GM19467 (cell line): ENCODE data around the gene SLC7A6.

Source experiments
- ATAC-seq: cut with Tn5 transposase; IDR thresholded peaks from one replicate; pipeline ENCODE4 v1.9.1; 2021; ENCODE audit warnings: mild to moderate bottlenecking, moderate library complexity; ENCODE audit not compliant: unreplicated experiment

The SLC7A6 gene

GRCh38 chr16:68234188-68235107 lies 29.9 kb upstream of the SLC7A6 start:
- ATAC-seq, result no peak

- ATAC-seq, result no peak
Observed at GRCh38 chr16:68235108-68235886, 29.0 kb upstream of the SLC7A6 start.

GRCh38 chr16:68235887-68236136 lies 28.5 kb upstream of the SLC7A6 start, which contains the start of gene ESRP2:
TSS of gene ESRP2 (minus strand) at chr16:68236127. CDS start at chr16:68236045, 82 bp downstream.
- ATAC-seq, result no peak

GRCh38 chr16:68236137-68236825 lies 28.0 kb upstream of the SLC7A6 start:
- ATAC-seq, result no peak

- no peak for ATAC-seq
Observed at GRCh38 chr16:68236826-68237242, 27.5 kb upstream of the SLC7A6 start.

GRCh38 chr16:68237243-68238028 lies 26.9 kb upstream of the SLC7A6 start:
- peak; percentile 80 for ATAC-seq

GRCh38 chr16:68238029-68238345 lies 26.3 kb upstream of the SLC7A6 start:
- peak; percentile 24 for ATAC-seq

GRCh38 chr16:68242085-68242484 lies 22.2 kb upstream of the SLC7A6 start:
- ATAC-seq, result no peak

GRCh38 chr16:68242926-68243858 lies 21.1 kb upstream of the SLC7A6 start:
- no peak for ATAC-seq

- ATAC-seq, result no peak
Observed at GRCh38 chr16:68244481-68244902, 19.8 kb upstream of the SLC7A6 start.

- ATAC-seq, result peak; percentile 64
Observed at GRCh38 chr16:68244903-68245853, 19.1 kb upstream of the SLC7A6 start, which contains the start of gene PLA2G15. TSS of gene PLA2G15 (plus strand) at chr16:68245373. CDS start at chr16:68245427, 54 bp downstream.

GRCh38 chr16:68246121-68246520 lies 18.2 kb upstream of the SLC7A6 start:
- no peak for ATAC-seq

- ATAC-seq, result no peak
Observed at GRCh38 chr16:68246666-68247065, 17.7 kb upstream of the SLC7A6 start.

GRCh38 chr16:68247400-68247799 lies 16.9 kb upstream of the SLC7A6 start:
- ATAC-seq, result no peak

- ATAC-seq, result no peak
Observed at GRCh38 chr16:68247932-68248331, 16.4 kb upstream of the SLC7A6 start.

GRCh38 chr16:68249371-68249770 lies 15.0 kb upstream of the SLC7A6 start:
- no peak for ATAC-seq

- ATAC-seq, result no peak
Observed at GRCh38 chr16:68250951-68251350, 13.4 kb upstream of the SLC7A6 start.

- ATAC-seq, result no peak
Observed at GRCh38 chr16:68251832-68252231, 12.5 kb upstream of the SLC7A6 start.
